GM19043 (cell line): ENCODE results near the gene SLC25A18.

Source experiments
- ATAC-seq: cut with Tn5 transposase; IDR thresholded peaks from one replicate; pipeline ENCODE4 v1.9.1; 2021; ENCODE audit warnings: low read depth; ENCODE audit not compliant: unreplicated experiment

SLC25A18 gene

GRCh38 chr22:17569971-17570511, 6.7 kb downstream of the SLC25A18 start:
- ATAC-seq: no peak

- ATAC-seq: no peak
These were observed 7.7 kb downstream of the SLC25A18 start for GRCh38 chr22:17570851-17571631.

- ATAC-seq: no peak
These were observed 11.9 kb downstream of the SLC25A18 start for GRCh38 chr22:17575151-17575550.

GRCh38 chr22:17575681-17576080, 12.4 kb downstream of the SLC25A18 start:
- no peak for ATAC-seq

- ATAC-seq: no peak
These were observed 13.2 kb downstream of the SLC25A18 start for GRCh38 chr22:17576470-17576869.

- no peak for ATAC-seq
These were observed 14.9 kb downstream of the SLC25A18 start for GRCh38 chr22:17578136-17578754.

- ATAC-seq: no peak
These were observed 16.3 kb downstream of the SLC25A18 start for GRCh38 chr22:17579535-17579981.

- no peak for ATAC-seq
These were observed 17.2 kb downstream of the SLC25A18 start for GRCh38 chr22:17580441-17581031.

- no peak for ATAC-seq
These were observed 17.8 kb downstream of the SLC25A18 start for GRCh38 chr22:17581056-17581455.

GRCh38 chr22:17581631-17582030, 18.3 kb downstream of the SLC25A18 start:
- no peak for ATAC-seq

- ATAC-seq: no peak
These were observed 19.9 kb downstream of the SLC25A18 start for GRCh38 chr22:17583151-17583550.

- no peak for ATAC-seq
These were observed 23.6 kb downstream of the SLC25A18 start for GRCh38 chr22:17586831-17587440.

GRCh38 chr22:17587629-17588028, 24.3 kb downstream of the SLC25A18 start:
- ATAC-seq: no peak

GRCh38 chr22:17588606-17589005, 25.3 kb downstream of the SLC25A18 start:
- ATAC-seq: no peak

GRCh38 chr22:17589810-17590375, 26.6 kb downstream of the SLC25A18 start:
- no peak for ATAC-seq

- no peak for ATAC-seq
These were observed 27.3 kb downstream of the SLC25A18 start for GRCh38 chr22:17590586-17590985.

GRCh38 chr22:17592201-17592600, 28.9 kb downstream of the SLC25A18 start:
- no peak for ATAC-seq

- no peak for ATAC-seq
These were observed 32.9 kb downstream of the SLC25A18 start for GRCh38 chr22:17596226-17596625.

GRCh38 chr22:17597217-17597616, 33.9 kb downstream of the SLC25A18 start:
- no peak for ATAC-seq

GRCh38 chr22:17598318-17598717, 35.0 kb downstream of the SLC25A18 start:
- ATAC-seq: no peak

- no peak for ATAC-seq
These were observed 37.7 kb downstream of the SLC25A18 start for GRCh38 chr22:17601031-17601430.
